GM04503 (cell line): ENCODE data around the gene WDR33.

Source experiments
- DNase-seq: peaks from one replicate; pipeline ENCODE4 v3.0.0-alpha.2; 2012; ENCODE audit warnings: low read depth

WDR33 gene

DNA sequence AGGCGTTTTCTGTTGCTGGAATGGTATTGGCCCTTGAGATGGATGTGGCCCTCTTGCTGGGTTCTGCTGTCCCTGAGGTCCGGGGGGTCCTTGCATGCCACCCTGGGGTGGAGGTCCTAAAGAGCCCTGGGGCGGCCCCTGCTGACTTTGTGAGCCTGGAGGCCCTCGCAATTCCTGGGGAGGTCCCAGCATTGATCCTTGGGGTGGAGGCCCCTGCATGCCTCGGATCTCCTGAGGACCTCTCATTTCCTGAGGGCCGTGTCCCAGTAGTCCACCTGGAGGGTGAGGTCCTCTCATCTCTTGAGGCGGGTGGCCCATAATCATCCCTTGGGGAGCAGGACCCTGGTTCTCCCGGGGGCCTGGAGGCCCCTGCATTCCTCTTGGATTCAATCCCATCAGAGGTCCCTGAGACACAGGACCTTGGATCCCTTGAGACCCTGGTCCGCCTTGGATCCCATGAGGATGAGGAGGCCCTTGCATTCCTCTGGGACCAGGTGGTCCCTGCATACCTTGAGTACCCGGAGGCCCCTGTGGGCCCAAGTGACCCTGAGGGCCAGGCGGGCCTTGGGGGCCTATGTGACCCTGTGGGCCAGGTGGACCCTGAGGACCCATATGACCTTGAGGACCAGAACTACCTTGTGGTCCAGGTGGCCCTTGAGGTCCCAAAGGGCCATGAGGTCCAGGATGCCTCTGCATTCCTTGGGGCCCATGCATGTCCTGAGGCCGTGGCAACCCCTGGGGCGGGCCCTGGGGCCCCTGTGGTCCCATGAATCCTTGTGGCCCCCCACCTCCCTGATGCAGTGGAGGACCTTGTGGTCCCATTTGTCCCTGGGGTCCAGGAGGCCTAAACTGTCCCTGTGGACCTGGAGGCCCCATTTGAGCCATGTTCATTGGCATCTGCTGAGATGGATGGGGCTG, 91.4 kb downstream of the WDR33 start:
- DNase-seq, result no peak

GRCh38 chr2:127718271-127718670, 92.7 kb downstream of the WDR33 start:
- DNase-seq, result no peak

GRCh38 chr2:127715778-127716449, 95.1 kb downstream of the WDR33 start:
- no peak for DNase-seq

DNA sequence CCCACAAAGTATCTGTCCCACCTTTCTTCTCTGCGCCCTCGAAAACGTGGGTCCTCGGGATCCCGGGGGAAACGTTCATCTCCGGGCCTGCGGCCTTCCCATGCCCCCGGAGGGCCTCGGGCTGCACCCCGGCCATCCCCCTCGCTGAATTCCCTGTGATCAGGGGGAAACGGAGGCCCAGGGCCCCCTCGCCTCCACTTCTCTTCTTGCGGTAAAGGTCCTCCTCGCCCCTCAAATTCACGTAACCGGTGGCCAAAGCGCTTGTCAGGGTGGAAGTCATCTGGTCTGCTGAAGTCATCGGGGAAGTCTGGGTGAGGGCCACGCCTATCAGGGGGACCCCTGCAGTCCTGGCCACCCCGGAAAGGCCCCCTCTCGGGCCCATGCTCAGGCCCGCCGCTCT, 97.4 kb downstream of the WDR33 start:
- DNase-seq, result no peak

GRCh38 chr2:127712999-127713398, 98.0 kb downstream of the WDR33 start:
- DNase-seq, result no peak

DNA sequence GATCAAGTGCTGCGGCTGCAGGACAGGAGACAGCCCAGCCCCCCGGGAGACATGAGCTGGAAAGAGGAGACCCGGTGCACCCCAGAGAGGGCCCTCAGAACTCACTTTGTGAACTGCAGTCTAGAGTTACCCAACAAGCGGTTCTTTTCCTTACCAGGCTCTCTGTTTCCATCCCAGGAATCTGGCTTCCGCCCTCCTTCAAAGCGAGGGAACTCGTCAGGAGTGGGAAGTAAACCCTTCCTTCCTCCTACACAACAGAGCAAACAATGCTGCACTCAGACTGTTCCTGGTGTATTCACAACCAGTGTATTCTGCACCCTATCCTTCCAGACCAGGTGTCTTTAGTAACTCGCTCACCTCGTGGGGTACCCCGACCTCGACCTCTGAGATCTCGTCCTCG, 101.6 kb downstream of the WDR33 start:
- DNase-seq, result no peak

DNA sequence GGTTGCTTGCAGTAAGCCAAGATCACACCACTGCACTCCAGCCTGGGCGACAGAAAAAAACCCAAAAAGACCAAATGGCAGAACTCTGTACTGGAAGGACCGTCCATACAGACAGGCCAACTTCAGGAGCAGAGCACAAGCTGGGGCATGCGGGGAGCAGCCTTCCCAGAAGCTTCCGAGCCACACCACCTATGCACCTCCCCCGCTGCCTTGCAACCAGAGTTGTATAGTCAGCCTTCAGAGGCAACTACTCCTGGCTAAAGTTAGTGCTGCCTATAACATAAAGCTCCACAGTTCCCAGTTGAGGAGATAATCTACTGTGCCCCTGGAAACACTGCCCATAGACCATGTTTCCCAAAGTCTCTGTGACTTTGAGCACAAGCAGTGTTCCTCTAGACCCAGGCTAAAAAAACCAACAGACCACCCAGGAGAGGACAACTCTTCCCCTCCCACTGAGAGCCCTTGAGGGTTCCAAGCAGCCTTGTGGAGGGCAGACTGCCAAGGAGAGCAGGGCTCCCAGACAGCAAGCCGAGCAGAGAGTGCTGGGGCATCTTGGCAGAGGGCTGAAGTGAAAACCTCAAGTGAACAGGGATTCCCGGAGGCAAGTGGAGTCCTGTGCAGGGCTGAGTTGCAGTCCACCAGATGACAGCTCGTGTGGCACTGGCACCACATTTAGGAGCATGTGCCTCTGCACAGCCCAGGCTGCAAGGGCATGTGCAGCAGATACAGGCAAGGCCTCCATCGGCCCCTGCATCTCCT, 102.9 kb downstream of the WDR33 start:
- DNase-seq, result no peak

- no peak for DNase-seq
Measured at GRCh38 chr2:127706215-127706990, 104.6 kb downstream of the WDR33 start.

DNA sequence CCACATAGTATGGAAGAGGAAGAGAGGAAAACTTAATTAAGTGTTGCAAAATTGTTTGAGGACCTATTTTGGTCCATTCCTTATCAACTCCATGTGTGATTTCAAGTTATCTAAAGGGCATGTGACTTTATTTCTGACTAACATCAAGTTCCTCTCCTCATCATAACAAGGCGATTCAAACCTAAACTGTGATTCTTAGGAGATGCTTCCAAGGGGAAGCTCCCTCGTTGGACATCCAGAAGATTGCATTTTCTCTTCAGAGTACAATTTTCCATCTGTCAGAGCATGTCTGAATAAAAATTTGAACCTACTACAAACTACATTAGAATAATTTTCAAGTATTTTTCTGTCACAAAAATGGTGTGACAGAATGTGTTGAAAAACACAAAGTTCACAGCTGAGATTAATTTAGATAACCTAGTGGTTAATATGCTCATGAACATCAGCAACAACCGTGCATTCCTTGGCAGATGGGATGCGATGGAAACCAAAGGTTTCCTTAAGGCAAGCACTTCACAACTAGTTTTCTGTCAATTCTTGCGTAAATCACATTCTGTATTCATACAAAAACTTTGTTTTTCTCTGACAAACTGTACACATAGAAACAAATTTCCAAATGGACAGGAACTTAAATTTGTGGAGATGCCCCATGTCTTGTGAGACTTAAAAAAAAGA, 105.4 kb downstream of the WDR33 start:
- no peak for DNase-seq

DNA sequence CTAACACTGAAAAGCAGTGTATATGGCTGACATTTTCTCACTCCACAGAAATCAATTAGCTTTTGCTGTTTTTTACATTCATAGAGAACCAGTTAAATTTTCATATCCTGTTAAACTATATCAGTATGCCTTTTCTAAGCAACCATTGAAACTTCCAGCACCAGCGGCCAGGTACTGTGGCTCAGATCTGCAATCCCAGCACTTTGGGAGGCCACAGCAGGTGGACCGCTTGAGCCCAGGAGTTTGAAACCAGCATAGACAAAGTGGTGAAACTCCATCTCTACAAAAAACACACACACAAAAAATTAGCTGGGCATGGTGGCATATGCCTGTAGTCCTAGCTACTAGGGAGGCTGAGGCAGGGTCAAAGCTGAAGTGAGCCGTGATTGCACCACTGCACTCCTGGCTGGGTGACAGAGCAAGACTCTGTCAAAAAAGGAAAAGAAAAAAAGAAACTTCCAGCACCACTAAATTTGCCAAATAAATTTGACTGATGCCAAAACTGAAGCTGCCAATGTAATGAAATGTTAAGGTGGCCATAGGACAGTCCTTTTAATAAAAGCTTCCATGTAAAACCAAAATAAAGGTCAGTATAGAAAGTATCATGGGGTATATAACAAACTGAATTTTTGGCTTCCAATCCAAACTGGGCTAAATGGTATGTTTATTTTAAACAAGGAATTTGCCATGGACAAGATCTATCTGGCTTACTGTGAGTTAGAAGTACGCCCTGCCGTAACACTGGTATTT, 106.2 kb downstream of the WDR33 start:
- no peak for DNase-seq

GRCh38 chr2:127703282-127703681, 107.7 kb downstream of the WDR33 start:
- DNase-seq, result no peak

GRCh38 chr2:127702395-127703009, 108.5 kb downstream of the WDR33 start:
- DNase-seq, result no peak

- no peak for DNase-seq
Measured at GRCh38 chr2:127701651-127702394, 109.1 kb downstream of the WDR33 start.

- peak; percentile 45 for DNase-seq
Measured at GRCh38 chr2:127701193-127701650, 109.7 kb downstream of the WDR33 start, which contains the start of gene SFT2D3. Gene SFT2D3 (plus strand): TSS chr2:127701497. CDS start chr2:127701529, 32 bp downstream.

DNA sequence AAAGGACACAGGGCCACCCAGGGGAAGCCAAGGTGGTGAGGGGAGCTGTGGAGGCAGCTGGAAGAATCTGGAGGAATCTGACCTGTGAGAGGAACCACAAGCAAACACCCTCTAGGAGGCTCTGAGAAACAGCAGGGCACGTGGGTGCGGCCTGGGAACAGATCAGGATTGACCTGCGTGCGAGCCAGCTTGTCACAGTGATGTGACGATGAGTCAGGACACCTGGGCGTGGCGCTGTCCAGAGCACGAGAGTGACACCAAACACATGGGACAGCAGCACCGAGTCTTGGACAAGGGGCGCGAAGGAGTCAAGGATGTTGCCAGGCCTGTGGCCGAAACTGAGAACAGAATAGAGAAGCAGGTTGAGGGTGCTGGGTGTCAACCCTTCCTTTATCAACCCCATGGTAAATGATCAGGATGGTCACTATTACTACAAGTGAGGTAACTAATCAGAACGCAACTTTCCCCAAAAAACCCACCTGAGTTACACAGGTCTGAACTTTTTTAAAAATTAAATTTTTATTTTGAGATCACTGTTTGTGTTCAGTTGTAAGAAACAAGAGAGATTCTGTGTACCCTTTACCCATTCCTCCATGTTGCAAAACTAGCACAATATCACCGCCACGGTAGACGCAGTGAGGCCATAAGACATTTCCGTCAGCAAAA, 110.3 kb downstream of the WDR33 start:
- DNase-seq, result no peak

- DNase-seq, result no peak
Measured at GRCh38 chr2:127698553-127699355, 112.2 kb downstream of the WDR33 start.

GRCh38 chr2:127697482-127698180, 113.3 kb downstream of the WDR33 start:
- DNase-seq, result no peak
